ENCODE measurements around the gene KPNA6.
A peak's percentile ranks its signal among the peaks of the same experiment; 100 is the strongest.
"Not testable (repeated sequence)": the region's sequence is repeated elsewhere in the genome, so short reads cannot be mapped to it uniquely, and the experiment has no call there.

Gene KPNA6
- 59.8 to 143 (median 88.7) reads per million in 18 experiments for total RNA-seq

DNA sequence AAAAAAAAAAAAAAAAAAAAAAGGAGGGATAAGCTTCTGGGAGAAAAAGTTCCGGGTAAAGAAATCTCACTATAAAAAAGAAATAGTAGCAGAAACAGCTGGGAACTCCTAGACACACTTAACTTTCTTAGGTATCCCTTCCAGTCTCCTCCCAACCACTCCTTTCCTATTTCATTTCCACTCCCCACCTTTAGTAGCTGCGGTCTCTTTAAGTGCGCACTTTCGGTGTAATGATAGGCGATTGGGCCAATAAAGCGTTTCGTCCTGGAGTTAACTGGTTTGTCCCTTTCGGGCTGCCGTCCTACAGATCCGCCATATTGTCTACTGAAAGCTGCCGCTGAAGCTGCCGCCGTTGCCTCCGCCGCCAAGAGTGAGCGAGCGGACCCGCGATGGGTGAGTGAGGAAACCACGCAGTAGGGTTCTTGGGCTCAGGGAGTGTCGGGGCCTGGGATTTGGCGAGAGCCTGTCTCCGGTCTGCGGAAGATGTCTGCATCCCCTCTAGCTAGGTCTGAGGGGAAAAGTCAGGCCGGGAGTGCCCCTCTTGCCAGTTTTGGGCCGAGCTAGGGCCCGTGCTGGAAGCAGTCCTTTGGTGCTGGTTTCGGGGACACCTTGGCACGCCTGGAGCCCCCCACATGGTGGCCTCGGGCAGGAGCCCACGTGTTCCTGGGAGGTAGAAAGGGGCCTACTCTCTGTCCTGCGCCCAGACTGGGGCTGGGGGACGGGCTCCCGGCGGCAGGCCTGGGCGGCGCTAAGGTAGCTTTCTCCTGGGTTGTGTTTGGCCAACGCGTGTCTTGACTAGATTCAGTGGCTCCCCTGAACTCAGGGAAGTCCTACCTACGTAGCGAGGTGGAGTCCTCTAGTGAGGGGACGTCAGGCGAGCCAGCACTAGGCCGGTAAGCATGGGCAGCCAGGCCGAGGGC, at the start of gene KPNA6:
KPNA6 (plus strand) TSS at position 315 of the 920 bp plus-strand sequence; CDS start at position 390, 75 bp downstream.
- peak; percentile 93 for DNase-seq

GRCh38 chr1:32060914-32061313, 46.9 kb upstream of the KPNA6 start:
- DNase-seq = no peak

- no peak for DNase-seq
Measured at GRCh38 chr1:32062867-32063230, 45.0 kb upstream of the KPNA6 start.

- DNase-seq = peak in 1 of 2 donors; percentile 50
Measured at GRCh38 chr1:32063261-32063681, 44.6 kb upstream of the KPNA6 start.

DNA sequence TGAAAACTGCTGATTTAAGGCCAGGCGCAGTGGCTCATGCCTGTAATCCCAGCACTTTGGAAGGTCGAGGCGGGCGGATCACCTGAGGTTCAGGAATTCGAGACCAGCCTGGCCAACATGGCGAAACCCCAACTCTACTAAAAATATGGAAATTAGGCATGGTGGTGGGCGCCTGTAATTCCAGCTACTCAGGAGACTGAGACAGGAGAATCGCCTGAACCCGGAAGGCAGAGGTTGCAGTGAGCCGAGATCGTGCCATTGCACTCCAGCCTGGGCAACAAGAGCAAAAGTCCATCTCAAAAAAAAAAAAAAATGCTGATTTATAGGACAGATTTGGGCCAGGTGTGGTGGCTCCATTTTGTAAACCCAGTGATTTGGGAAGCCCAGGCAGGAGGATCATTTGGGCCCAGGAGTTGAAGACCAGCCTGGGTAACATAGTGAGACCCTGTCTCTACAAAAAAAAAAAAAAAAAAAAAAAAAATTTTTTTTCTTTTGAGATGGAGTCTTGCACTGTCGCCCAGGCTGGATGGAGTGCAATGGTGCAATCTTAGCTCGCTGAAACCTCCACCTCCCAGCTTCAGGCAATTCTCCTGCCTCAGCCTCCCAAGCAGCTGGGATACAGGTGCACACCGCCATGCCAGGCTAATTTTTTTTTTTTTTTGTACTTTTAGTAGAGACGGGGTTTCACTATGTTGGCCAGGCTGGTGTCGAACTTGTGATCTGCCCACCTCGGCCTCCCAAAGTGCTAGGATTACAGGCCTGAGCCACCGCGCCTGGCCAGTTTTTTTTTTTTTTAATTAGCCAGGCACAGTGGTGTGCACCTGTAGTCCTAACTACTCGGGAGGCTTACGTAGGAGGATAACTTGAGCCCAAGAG, 42.0 kb upstream of the KPNA6 start:
- not testable (repeated sequence) for DNase-seq

GRCh38 chr1:32066489-32066873, 41.4 kb upstream of the KPNA6 start:
- peak; percentile 95 to 98 for DNase-seq

DNA sequence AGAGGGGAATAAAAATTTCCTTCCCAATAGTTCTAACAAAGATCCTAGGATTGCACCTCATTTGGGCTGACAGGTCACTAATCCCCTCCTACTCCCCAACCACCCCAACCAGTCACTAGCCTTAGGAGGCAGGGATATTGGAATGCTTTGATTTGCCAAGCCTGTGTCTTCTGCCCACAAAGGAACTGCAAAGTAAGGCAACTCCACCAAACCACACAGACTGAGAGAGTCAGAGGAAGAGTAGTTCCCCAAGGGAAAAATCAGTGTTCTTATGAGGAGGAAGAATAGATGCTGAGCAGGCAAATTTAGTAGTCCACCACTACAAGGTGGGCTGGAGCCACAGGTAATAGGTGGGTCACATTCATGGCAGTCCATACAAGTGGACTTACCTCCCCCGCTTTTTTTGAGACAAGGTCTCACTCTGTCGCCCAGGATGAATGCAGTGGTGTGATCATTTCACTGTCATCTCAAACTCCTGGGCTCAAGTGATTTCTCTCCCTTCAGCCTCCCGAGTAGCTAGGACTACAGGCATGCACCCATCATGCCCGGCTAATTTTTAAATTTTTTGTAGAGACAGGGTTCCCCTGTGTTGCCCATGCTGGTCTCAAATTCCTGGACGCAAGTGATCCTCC, 38.8 kb upstream of the KPNA6 start:
- DNase-seq = peak; percentile 38 to 43

DNA sequence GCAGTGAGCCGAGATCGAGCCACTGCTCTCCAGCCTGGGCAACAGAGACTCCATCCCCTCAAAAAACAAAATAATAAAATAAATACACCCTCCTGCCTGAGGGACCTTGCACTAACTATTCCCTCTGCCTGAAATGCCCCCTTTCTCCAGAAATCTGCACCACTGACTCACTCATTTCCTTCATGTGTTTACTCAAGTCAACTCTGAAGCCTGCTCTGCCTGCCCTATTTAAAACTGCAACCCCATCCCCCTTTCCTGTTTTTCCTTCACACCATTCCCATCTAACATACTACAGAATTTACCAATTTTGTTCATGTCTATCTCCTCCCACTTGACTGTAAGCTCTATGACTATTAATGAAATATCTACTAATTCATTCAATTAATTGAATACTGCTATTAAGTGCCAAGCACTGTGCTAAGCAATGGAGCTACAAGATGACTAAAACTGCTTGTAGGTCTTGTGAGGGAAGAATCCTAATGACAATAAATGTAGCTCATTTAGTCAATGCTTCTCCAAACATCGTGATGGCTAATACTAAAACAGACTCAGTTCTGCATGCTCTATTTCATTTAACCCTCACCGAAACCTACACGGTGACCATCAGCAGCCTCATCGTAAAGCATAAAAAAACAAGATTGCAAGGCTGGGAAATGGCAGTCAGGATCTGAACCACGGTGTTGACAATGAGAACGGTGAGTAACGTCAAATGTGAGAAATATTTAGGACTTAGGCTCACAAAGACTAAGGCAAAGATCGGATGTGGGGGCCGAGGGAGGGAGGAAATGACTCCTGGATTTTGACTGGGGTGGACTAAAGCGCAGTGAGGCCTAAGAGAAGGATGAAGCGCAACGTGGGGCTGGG, 35.9 kb upstream of the KPNA6 start:
- DNase-seq = no peak

GRCh38 chr1:32072622-32073298, 35.1 kb upstream of the KPNA6 start, which contains the start of gene TMEM39B:
TSS of gene TMEM39B (plus strand) at chr1:32072939. CDS start at chr1:32073048, 109 bp downstream.
- peak; percentile 92 to 95 for DNase-seq

DNA sequence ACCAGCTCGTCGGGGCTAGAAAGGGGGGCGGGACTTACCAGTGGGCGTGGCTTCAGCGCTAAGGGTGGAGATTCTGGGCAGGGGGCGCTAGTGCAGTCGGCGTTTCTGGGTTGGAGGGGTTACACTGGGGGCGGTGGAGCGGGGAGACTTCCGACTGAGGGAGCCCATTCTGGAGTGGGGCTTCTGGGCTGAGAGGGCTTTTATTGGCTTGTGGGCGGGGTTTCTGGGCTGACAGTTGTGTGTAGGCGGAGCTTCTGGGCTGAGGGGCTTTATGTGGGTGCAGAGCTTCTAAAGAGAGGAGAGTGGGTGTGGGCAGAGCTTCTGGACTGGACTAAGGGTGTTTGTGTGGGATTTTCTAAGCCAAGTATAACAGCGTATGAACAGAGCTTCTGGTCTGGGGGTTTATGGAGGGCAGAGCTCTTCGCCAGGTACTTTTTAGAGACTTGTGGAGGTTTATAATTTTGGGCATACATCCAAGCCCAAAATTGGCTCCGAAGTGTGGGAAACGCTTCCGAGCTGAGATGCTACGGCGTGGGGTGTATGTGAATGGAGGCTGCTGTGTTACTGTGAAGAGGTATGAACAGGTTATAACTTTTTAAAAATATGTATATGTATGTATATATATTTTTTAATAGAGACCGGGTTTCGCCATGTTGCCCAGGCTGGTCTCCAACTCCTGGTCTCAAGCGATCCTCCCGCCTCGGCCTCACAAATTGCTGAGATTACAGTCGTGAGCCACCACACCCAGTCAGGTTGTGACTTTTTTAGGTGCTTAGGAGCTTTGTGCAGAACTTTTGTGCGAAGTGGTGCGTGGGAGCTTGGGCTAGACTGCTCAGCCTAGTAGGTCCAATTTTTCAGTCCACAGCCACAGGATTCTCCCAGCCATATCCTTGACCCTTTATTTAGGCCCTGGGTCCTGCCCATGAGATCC, 34.3 kb upstream of the KPNA6 start:
- DNase-seq = no peak

DNA sequence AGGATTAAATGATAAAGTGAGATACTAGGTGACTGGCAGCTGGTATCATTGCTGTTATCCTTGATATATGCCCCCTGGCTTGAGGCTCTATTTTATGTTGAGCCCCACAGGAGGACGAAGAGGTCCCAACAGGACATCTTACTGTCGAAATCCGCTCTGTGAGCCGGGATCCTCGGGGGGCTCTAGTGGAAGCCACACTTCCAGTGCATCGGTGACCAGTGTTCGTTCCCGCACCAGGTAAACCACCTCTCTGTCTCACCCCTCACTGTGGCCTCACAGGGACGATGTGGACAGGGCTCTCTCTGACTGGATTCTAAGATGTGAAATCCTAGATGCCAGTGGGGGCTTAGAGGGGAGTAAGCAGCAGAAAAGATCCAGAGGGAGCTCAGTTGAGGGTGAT, 33.0 kb upstream of the KPNA6 start:
- DNase-seq = no peak

GRCh38 chr1:32077451-32077850, 30.4 kb upstream of the KPNA6 start:
- no peak for DNase-seq

GRCh38 chr1:32082022-32082421, 25.8 kb upstream of the KPNA6 start:
- no peak for DNase-seq

GRCh38 chr1:32086381-32086780, 21.5 kb upstream of the KPNA6 start:
- not testable (repeated sequence) for DNase-seq

DNA sequence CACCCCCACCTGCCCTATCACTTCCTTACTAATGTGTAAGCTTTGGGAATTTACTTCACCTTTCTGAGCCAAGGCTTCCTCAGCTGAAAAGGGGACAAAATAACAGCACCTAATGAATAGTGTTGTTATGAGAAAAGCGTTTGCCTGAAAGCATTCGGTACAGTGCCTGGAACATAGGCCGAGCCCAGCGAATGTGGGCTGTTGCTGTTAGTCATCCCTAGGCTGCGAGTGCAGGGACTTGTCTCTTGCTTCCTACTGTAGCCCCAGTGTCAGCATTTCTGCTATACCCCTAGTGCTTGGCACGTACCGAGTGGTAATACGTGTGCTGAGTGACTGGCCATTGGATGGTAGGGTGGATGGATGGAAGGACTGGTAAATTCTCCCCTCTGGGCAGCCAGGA, 16.7 kb upstream of the KPNA6 start:
- no peak for DNase-seq

DNA sequence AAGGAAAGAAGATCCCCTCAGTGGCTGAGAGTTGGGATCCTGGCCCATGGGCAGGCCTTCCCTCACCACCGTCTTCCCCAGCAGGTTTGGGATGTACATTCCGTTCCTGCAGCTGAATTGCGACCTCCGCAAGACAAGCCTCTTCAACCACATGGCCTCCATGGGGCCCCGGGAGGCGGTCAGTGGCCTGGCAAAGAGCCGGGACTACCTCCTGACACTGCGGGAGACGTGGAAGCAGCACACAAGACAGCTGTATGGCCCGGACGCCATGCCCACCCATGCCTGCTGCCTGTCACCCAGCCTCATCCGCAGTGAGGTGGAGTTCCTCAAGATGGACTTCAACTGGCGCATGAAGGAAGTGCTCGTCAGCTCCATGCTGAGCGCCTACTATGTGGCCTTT, 16.3 kb upstream of the KPNA6 start:
- DNase-seq = no peak

GRCh38 chr1:32094746-32095521, 12.9 kb upstream of the KPNA6 start:
- no peak for DNase-seq

DNA sequence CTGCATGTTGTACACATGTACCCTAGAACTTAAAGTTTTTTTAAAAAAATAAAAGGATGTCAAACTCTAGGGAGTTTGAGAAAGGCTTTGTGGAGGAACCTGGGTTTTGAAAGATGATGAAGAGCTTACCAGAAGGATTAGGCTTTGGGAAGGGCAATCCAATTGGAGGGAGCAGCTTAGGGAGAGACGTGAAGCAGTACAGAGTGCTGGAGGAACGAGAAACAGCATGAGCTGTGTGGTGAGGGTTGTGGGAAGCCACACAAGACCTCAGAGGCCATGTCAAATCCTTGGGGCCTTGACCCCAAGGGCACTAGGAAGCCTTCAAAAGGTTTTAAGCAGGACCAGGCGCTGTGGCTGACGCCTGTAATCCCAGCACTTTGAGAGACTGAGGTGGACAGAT, 8.4 kb upstream of the KPNA6 start:
- no peak for DNase-seq

DNA sequence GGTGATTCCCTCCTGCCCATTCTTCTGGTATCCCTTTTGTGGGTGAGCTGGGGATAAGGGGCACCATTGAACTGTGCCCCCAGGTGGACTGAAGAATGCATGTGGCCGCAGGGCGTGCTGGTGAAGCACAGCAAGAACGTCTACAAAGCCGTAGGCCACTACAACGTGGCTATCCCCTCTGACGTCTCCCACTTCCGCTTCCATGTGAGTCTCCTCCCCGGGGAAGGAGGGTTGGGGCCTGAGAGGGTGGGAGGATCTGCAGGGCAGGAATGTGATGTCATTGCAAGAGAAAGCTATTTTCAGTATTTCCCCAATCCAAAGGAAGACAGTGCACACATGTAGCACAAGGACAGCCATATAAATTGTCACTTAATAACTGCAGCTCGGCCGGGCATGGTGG, 7.5 kb upstream of the KPNA6 start:
- DNase-seq = peak in 1 of 2 donors; percentile 43
